GM19035 (cell line): ENCODE data around the gene TMPRSS11D.

Experiments
- ATAC-seq: cut with Tn5 transposase; IDR thresholded peaks from one replicate; pipeline ENCODE4 v1.9.1; 2021; ENCODE audit not compliant: unreplicated experiment

The TMPRSS11D gene

GRCh38 chr4:67886281-67886680, 2.5 kb upstream of the TMPRSS11D start:
- ATAC-seq, result no peak

GRCh38 chr4:67885762-67886161, 2.0 kb upstream of the TMPRSS11D start:
- ATAC-seq, result no peak

- ATAC-seq, result no peak
These were observed 899 bp upstream of the TMPRSS11D start for GRCh38 chr4:67884701-67885100.

- ATAC-seq, result no peak
These were observed 344 bp downstream of the TMPRSS11D start for GRCh38 chr4:67883458-67883857.

- no peak for ATAC-seq
These were observed 2.8 kb downstream of the TMPRSS11D start for GRCh38 chr4:67880866-67881610.

- ATAC-seq, result no peak
These were observed 4.3 kb downstream of the TMPRSS11D start for GRCh38 chr4:67879486-67879885.

- no peak for ATAC-seq
These were observed 6.7 kb downstream of the TMPRSS11D start for GRCh38 chr4:67877086-67877485.

- no peak for ATAC-seq
These were observed 8.8 kb downstream of the TMPRSS11D start for GRCh38 chr4:67874986-67875385.

GRCh38 chr4:67873116-67873515, 10.7 kb downstream of the TMPRSS11D start:
- ATAC-seq, result no peak

GRCh38 chr4:67871867-67872266, 11.9 kb downstream of the TMPRSS11D start:
- peak; percentile 89 for ATAC-seq

- no peak for ATAC-seq
These were observed 14.1 kb downstream of the TMPRSS11D start for GRCh38 chr4:67869580-67870190.

GRCh38 chr4:67861513-67861912, 22.3 kb downstream of the TMPRSS11D start:
- ATAC-seq, result no peak

GRCh38 chr4:67853336-67853735, 30.5 kb downstream of the TMPRSS11D start:
- no peak for ATAC-seq

- ATAC-seq, result no peak
These were observed 62.9 kb downstream of the TMPRSS11D start for GRCh38 chr4:67820903-67821302.

GRCh38 chr4:67810011-67810410, 73.8 kb downstream of the TMPRSS11D start:
- ATAC-seq, result no peak

- no peak for ATAC-seq
These were observed 74.3 kb downstream of the TMPRSS11D start for GRCh38 chr4:67809502-67809901.

GRCh38 chr4:67796810-67797209, 87.0 kb downstream of the TMPRSS11D start:
- ATAC-seq, result no peak

GRCh38 chr4:67790721-67791120, 93.1 kb downstream of the TMPRSS11D start:
- ATAC-seq, result no peak

GRCh38 chr4:67787311-67787710, 96.5 kb downstream of the TMPRSS11D start:
- ATAC-seq, result no peak

- no peak for ATAC-seq
These were observed 98.3 kb downstream of the TMPRSS11D start for GRCh38 chr4:67785528-67785927.

- ATAC-seq, result no peak
These were observed 104.2 kb downstream of the TMPRSS11D start for GRCh38 chr4:67779631-67780030.

- ATAC-seq, result no peak
These were observed 107.1 kb downstream of the TMPRSS11D start for GRCh38 chr4:67776746-67777145.
